ENCODE results near the gene DGKD.

Gene DGKD

DNA sequence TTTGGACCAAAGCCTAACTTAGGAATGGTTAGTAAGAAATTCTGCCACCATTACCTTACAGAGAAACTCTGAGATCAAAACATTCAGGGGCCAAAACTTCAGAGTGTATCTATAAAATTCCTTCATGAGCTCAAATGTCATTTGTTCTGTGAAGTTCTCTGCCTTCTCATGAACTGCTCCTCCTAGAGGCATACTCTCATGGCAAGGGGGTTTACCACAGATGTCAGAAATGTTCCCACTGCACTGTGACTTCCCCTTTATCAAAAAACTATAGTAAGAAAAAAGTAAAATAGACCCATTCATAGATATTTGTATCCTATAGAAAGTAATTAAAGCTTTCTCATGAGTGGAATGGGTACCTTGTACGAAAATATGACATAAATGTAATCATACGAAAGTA is 143.8 kb downstream of the DGKD start:
- TF ChIP-seq, protein P1, sequence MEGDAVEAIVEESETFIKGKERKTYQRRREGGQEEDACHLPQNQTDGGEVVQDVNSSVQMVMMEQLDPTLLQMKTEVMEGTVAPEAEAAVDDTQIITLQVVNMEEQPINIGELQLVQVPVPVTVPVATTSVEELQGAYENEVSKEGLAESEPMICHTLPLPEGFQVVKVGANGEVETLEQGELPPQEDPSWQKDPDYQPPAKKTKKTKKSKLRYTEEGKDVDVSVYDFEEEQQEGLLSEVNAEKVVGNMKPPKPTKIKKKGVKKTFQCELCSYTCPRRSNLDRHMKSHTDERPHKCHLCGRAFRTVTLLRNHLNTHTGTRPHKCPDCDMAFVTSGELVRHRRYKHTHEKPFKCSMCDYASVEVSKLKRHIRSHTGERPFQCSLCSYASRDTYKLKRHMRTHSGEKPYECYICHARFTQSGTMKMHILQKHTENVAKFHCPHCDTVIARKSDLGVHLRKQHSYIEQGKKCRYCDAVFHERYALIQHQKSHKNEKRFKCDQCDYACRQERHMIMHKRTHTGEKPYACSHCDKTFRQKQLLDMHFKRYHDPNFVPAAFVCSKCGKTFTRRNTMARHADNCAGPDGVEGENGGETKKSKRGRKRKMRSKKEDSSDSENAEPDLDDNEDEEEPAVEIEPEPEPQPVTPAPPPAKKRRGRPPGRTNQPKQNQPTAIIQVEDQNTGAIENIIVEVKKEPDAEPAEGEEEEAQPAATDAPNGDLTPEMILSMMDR (IDR thresholded peaks at IDR 0.05; ENCODE audit: borderline replicate concordance, extremely low read depth, low read length, poor library complexity, severe bottlenecking), result no peak
- TF ChIP-seq EZH2 (IDR thresholded peaks at IDR 0.05; ENCODE audit: borderline replicate concordance, low read depth, low read length, severe bottlenecking), result no peak
- no peak for DNase-seq
- no peak overlapping the region for H3K4me3 ChIP-seq (ENCODE audit: low read depth in 1 of 2, low read length in 2 of 2)
- no peaks in the 10 kb centered on the region for H3K4me1 ChIP-seq (ENCODE audit: insufficient read depth, low read length)
- H4K20me1 ChIP-seq (ENCODE audit: insufficient read depth, low read length), result no peaks in the 10 kb centered on the region
- peaks cover 8% of the 10 kb centered on the region; the same call in 1 of the 2 replicates for H3K36me3 ChIP-seq (ENCODE audit: insufficient read depth, low read length)
- H2AFZ ChIP-seq (ENCODE audit: low read depth, low read length), result no peak overlapping the region
- H3K4me2 ChIP-seq (ENCODE audit: insufficient read depth, low read length), result no peak overlapping the region
- H3K9me3 ChIP-seq (ENCODE audit: insufficient read depth, low read length, severe bottlenecking), result peaks cover 6% of the 10 kb centered on the region
- ATAC-seq (ENCODE audit: insufficient read depth, low read depth), result no peak
- H3K79me2 ChIP-seq (ENCODE audit: insufficient read depth, low read length), result no peaks in the 10 kb centered on the region
- H3K27ac ChIP-seq (ENCODE audit: low read length), result no peak overlapping the region
- no peaks in the 10 kb centered on the region for H3K27me3 ChIP-seq (ENCODE audit: insufficient read depth, low read length, poor library complexity)
- H3K9ac ChIP-seq (ENCODE audit: low read depth, low read length), result no peak overlapping the region

DNA sequence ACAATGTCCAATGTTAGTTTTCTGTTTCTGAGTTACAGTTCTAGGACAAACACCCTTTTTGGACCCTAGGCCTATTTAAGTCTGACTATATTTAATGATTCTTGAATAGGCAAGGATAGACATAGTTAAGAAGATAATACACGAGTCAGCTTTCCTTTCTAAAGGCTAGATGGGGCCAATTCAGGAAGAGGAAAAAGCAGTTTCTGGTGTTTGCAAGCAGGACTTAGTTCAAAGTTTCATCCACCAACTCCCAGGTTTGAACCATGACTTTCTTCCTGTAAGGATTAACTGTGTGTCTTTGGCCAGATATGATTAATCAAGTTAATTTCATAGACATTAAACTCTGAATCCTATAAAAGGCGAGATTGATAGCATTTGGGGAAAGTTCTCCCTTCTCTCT is 145.6 kb downstream of the DGKD start:
- H3K27ac ChIP-seq (ENCODE audit: low read length), result no peak overlapping the region
- H3K9ac ChIP-seq (ENCODE audit: low read depth, low read length), result no peak overlapping the region
- no peaks in the 10 kb centered on the region for H3K4me1 ChIP-seq (ENCODE audit: insufficient read depth, low read length)
- no peaks in the 10 kb centered on the region for H4K20me1 ChIP-seq (ENCODE audit: insufficient read depth, low read length)
- no peak for TF ChIP-seq EZH2 (IDR thresholded peaks at IDR 0.05; ENCODE audit: borderline replicate concordance, low read depth, low read length, severe bottlenecking)
- TF ChIP-seq, protein P1 (IDR thresholded peaks at IDR 0.05; ENCODE audit: borderline replicate concordance, extremely low read depth, low read length, poor library complexity, severe bottlenecking), result no peak
- H3K79me2 ChIP-seq (ENCODE audit: insufficient read depth, low read length), result no peaks in the 10 kb centered on the region
- no peak overlapping the region for H2AFZ ChIP-seq (ENCODE audit: low read depth, low read length)
- peaks cover 18% of the 10 kb centered on the region for H3K9me3 ChIP-seq (ENCODE audit: insufficient read depth, low read length, severe bottlenecking)
- H3K27me3 ChIP-seq (ENCODE audit: insufficient read depth, low read length, poor library complexity), result no peaks in the 10 kb centered on the region
- no peak overlapping the region for H3K4me3 ChIP-seq (ENCODE audit: low read depth in 1 of 2, low read length in 2 of 2)
- DNase-seq (no peak), ATAC-seq (ENCODE audit: insufficient read depth, low read depth) (no peak)
- H3K36me3 ChIP-seq (ENCODE audit: insufficient read depth, low read length), result peaks cover 10% of the 10 kb centered on the region; the same call in 1 of the 2 replicates
- no peak overlapping the region for H3K4me2 ChIP-seq (ENCODE audit: insufficient read depth, low read length)

DNA sequence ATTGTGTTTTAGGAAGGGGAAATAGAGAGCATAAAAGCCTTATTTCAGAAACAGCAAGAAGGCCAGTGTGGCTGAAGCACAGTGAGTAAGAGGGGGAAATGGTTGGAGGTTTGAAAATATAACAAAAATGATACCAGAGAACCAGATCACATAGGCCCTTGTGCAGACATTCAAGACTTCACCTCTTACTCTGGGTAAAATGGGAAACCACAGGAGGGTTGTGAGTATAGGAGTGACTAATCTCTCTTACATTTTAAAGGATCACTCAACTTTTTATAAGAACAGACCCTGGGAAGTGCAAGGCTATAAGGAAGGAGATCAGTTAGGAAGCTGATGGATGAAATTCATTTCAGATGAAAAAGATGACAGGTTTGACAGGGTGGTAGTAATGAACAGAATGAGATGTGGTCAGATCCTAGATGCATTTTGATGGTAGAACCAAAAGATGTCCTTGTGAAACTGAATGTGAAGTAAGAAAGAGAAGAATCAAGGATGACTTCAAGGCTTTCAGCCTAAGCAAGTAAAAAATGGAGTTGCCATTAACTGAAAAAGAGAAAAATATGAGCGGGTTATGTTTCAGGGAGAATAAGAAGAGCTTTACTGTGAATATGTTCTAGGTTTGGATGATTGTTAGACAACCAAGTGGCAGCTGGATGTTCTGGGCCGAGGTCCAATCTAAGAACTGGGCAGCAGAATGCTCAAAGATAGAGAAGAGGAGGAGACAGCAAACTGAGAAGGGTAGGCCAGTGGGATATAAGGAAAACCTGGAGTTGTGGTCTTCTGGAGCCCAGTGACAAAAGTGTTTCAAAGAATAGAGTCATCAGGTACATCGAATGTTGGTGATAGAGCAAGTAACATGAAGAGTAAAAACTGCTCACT is 147.1 kb downstream of the DGKD start:
- Histone ChIP-seq H3K9ac (ENCODE audit: low read depth, low read length) (no peak overlapping the region), H3K4me2 (ENCODE audit: insufficient read depth, low read length) (no peak overlapping the region), H4K20me1 (ENCODE audit: insufficient read depth, low read length) (no peaks in the 10 kb centered on the region), H3K36me3 (ENCODE audit: insufficient read depth, low read length) (peaks cover 7% of the 10 kb centered on the region; the same call in 1 of the 2 replicates), H3K79me2 (ENCODE audit: insufficient read depth, low read length) (no peaks in the 10 kb centered on the region), H3K4me1 (ENCODE audit: insufficient read depth, low read length) (no peaks in the 10 kb centered on the region), H3K27me3 (ENCODE audit: insufficient read depth, low read length, poor library complexity) (no peaks in the 10 kb centered on the region), H3K9me3 (ENCODE audit: insufficient read depth, low read length, severe bottlenecking) (peaks cover 18% of the 10 kb centered on the region), H3K4me3 (ENCODE audit: low read depth in 1 of 2, low read length in 2 of 2) (no peak overlapping the region), H3K27ac (ENCODE audit: low read length) (no peak overlapping the region), H2AFZ (ENCODE audit: low read depth, low read length) (no peak overlapping the region)
- DNase-seq, result no peak
- ATAC-seq (ENCODE audit: insufficient read depth, low read depth), result no peak
- TF ChIP-seq, protein P1 (IDR thresholded peaks at IDR 0.05; ENCODE audit: borderline replicate concordance, extremely low read depth, low read length, poor library complexity, severe bottlenecking), result no peak
- TF ChIP-seq EZH2 (IDR thresholded peaks at IDR 0.05; ENCODE audit: borderline replicate concordance, low read depth, low read length, severe bottlenecking), result no peak
